GM19035 (cell line): ENCODE measurements around the gene TNFRSF18.
"Not testable (repeated sequence)": the region's sequence is repeated elsewhere in the genome, so short reads cannot be mapped to it uniquely, and the experiment has no call there.

Source experiments
- ATAC-seq: cut with Tn5 transposase; IDR thresholded peaks from one replicate; pipeline ENCODE4 v1.9.1; 2021; ENCODE audit not compliant: unreplicated experiment

TNFRSF18 gene

GRCh38 chr1:1206376-1206965 lies at the start of gene TNFRSF18:
Gene TNFRSF18 (minus strand): TSS chr1:1206592. CDS start chr1:1206571, 21 bp downstream.
- ATAC-seq = no peak

DNA sequence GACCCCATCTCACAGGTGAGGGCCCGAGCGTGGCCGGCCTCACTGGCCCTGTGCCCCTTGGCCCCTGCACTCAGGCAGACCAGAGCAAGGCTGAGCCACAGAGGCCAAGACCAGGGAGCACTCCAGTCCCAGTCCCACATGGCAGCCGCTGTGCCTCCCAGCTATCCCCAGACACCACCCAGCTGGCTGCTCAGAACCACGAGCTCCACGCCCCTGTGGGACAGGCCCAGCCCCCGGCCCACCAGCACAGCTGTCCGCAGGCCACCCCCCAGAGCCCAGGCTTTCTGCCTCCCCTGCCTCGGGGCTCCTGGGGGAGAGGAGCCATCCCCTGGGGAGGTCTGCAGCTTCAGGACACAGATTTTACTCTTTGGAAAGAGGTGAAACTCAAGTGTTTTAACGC lies 49.2 kb upstream of the TNFRSF18 start:
- ATAC-seq = no peak

- no peak for ATAC-seq
These were observed 48.7 kb upstream of the TNFRSF18 start for GRCh38 chr1:1255078-1255477.

DNA sequence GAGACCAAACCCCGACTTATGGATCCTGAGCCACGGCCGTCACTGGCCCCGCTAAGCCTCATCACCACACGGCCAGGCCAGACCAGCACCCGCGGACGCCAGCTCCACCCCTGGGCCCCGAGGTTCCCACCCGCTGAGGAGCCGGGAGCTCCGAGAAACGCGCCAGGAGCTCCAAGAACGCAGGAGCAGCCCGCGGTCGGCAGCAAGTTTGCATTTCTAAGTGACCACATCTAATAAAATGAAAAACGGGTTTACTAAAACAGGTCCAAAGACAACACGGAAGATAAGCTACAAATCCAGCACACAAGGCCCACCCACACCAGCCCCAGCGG lies 48.2 kb upstream of the TNFRSF18 start:
- no peak for ATAC-seq

- ATAC-seq = no peak
These were observed 47.7 kb upstream of the TNFRSF18 start for GRCh38 chr1:1253972-1254666.

- no peak for ATAC-seq
These were observed 46.9 kb upstream of the TNFRSF18 start for GRCh38 chr1:1253314-1253713.

DNA sequence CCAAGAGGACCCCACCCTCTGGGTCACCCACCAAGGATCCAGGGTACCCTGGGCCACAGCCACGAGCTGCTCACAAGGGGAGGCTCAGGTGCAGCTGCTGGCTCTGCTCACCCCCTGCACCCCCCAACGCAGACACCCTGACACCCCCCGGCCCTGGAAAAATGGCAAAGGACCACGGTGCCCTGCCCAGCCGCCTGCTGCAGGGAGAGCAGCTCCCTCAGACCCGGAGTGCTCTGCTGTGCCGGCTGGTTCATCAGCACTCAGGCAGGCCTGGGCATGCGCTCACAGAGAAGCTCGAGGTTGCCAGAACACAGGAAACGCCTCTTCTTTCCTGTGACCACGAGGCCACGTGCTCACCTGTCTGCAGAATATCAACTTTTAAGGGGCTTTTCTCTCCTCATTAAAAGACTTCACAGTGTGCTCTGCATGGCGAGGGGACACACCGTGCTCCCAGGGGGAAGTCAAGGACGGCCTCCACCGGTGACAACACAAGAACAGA lies 44.4 kb upstream of the TNFRSF18 start:
- ATAC-seq = peak; percentile 70

GRCh38 chr1:1248009-1248913 lies 41.9 kb upstream of the TNFRSF18 start:
- ATAC-seq = not testable (repeated sequence)

DNA sequence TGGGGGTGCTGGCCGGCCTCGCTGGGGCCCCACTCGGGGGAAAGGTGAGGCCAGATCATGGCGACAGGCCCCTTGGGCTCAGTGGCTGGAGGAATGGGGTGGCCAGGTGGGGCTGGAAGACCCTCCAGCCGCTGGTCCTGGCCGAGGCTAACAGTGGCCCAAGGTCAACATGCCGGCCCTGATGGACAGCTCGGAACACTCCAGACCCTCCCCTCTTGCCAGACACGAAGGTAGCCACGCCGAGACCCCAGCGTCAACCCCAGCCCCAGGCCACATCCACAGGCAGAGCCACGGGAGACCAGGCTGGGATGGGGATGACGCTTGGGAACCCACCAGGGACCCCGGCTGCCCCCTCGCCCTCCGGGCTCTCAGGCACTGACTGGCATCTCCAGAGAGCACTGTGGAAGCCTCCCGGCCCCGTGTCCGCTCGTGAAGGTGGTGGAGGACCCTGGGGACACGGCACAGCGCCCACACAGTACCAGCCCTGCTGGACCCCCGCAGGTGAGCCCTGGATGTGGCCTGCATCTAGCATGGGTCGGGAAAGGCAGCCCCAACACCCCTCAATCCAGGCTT lies 41.0 kb upstream of the TNFRSF18 start:
- ATAC-seq = no peak

GRCh38 chr1:1246577-1247340 lies 40.4 kb upstream of the TNFRSF18 start, which contains the start of gene C1QTNF12:
Gene C1QTNF12 (minus strand): TSS chr1:1246722. CDS start chr1:1246690, 32 bp downstream.
- ATAC-seq = no peak

DNA sequence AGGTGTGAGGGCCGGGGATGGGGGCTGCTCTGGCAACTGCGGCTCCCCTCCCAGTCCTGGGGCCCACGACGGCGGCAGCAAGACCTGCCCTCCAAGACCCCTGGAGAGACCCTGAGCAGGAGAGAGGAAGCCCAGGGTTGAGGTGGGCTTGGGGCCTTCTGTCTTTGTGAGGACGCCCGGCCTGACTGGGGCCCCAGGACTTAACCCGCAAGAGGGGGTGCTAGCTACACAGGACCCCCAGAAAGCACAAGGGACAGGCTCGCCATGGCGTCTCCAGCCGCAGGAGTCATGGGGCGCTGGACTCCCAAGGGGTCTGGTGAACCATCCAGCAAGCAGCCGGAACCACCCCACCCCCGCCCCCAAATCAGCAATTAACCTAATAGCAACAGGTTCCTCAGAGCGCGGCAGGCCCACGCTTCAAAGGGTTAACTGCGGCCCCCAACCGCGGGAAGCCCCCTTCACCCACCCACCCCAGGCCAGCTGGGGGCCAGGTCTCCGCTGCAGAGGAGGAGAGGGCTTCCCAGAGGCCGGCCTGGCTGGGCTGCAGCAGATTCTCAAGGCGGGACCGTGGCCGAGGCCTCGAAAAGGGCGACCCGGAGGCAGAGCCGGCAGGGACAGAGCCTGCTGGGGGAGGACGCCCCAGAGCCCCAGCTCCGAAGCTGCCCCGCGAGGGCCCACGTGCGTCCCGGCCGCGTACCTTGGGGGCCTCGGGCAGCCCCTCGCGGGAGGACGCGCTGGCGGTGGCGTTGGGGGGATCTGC lies 39.6 kb upstream of the TNFRSF18 start:
- no peak for ATAC-seq

GRCh38 chr1:1245178-1245816 lies 38.9 kb upstream of the TNFRSF18 start:
- ATAC-seq = no peak

GRCh38 chr1:1244192-1244811 lies 37.9 kb upstream of the TNFRSF18 start:
- no peak for ATAC-seq

- no peak for ATAC-seq
These were observed 37.4 kb upstream of the TNFRSF18 start for GRCh38 chr1:1243807-1244191.

GRCh38 chr1:1243266-1243660 lies 36.9 kb upstream of the TNFRSF18 start:
- no peak for ATAC-seq

DNA sequence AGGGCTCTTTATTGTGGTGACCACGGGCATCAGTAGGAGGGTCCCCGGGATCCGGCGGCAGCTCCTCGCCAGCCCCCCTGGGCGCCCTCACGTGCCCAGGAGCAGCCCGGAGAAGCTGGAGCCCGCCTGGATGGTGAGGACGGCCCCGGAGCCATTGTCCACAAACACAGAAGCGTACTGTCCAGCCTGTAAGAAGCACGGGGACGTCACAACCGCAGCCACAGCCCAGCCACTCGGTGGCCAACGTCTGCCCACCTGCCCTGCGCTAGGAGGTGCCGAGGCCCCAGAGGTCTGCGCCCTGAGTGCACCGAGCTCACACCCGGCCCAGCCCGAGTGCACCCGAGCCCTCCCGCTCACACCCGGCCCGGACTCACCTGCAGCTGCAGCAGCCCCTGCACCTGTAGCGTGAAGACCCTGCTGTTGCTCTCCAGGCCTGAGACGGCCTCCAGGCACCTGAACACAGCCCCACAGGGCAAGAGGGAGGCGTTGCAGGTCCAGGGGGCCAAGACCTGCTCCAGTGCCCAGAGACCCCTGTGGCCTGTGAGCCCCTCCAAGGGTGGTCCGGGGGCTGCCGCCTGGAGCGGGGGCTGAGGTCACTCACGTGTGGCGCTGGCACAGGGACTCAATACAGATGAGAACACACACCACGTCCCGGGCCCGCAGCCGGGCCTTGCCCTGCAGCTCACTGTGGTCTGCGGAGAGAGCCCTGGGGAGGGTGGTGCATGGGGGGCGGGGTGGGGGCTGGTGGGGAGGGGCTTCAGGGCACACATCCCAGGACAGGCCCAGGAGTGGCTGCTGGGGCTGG lies 36.3 kb upstream of the TNFRSF18 start:
- ATAC-seq = no peak

GRCh38 chr1:1241588-1242219 lies 35.3 kb upstream of the TNFRSF18 start:
- no peak for ATAC-seq
